Measurements from ENCODE around the gene EGFR.

Gene EGFR

GRCh38 chr7:55134359-55134725 lies 115.5 kb downstream of the EGFR start:
- Histone ChIP-seq H3K4me1 (ENCODE audit: insufficient read depth, low read length, poor library complexity, severe bottlenecking) (no peaks in the 10 kb centered on the region), H2AFZ (ENCODE audit: low read length) (no peak overlapping the region), H3K9me2 (replicated peaks; ENCODE audit: low read depth, low read length) (no peaks in the 10 kb centered on the region), H3F3A (ENCODE audit: low read depth) (no peaks in the 10 kb centered on the region), H3K4me3 (ENCODE audit: low read length, poor library complexity, severe bottlenecking) (no peak overlapping the region), H3K79me2 (ENCODE audit: insufficient read depth, low read length) (no peaks in the 10 kb centered on the region), H3K4me2 (ENCODE audit: low read depth, low read length, poor library complexity, severe bottlenecking) (no peak overlapping the region), H3K27me3 (ENCODE audit: insufficient read depth, low read length, poor library complexity, severe bottlenecking) (no peaks in the 10 kb centered on the region), H3K9me3 (ENCODE audit: insufficient read depth, low read depth, low read length) (no peaks in the 10 kb centered on the region), H3K36me3 (ENCODE audit: insufficient read depth, low read length) (no peaks in the 10 kb centered on the region), H3K9ac (ENCODE audit: low read depth, low read length, poor library complexity, severe bottlenecking) (no peak overlapping the region), H4K20me1 (ENCODE audit: insufficient read depth, low read length, poor library complexity, severe bottlenecking) (no peaks in the 10 kb centered on the region)
- TF ChIP-seq EZH2phosphoT487 (IDR thresholded peaks at IDR 0.05; ENCODE audit: borderline replicate concordance) (no peak), CTCF (conservative IDR thresholded peaks at IDR 0.05; ENCODE audit: low read length) (no peak)

- Histone ChIP-seq H3K36me3 (ENCODE audit: insufficient read depth, low read length) (no peaks in the 10 kb centered on the region), H3K4me3 (ENCODE audit: low read length, poor library complexity, severe bottlenecking) (no peak overlapping the region), H3K27me3 (ENCODE audit: insufficient read depth, low read length, poor library complexity, severe bottlenecking) (no peaks in the 10 kb centered on the region), H4K20me1 (ENCODE audit: insufficient read depth, low read length, poor library complexity, severe bottlenecking) (no peaks in the 10 kb centered on the region), H3K9me3 (ENCODE audit: insufficient read depth, low read depth, low read length) (no peaks in the 10 kb centered on the region), H2AFZ (ENCODE audit: low read length) (no peak overlapping the region), H3F3A (ENCODE audit: low read depth) (no peaks in the 10 kb centered on the region), H3K9ac (ENCODE audit: low read depth, low read length, poor library complexity, severe bottlenecking) (no peak overlapping the region), H3K9me2 (replicated peaks; ENCODE audit: low read depth, low read length) (no peaks in the 10 kb centered on the region), H3K4me1 (ENCODE audit: insufficient read depth, low read length, poor library complexity, severe bottlenecking) (no peaks in the 10 kb centered on the region), H3K79me2 (ENCODE audit: insufficient read depth, low read length) (no peaks in the 10 kb centered on the region), H3K4me2 (ENCODE audit: low read depth, low read length, poor library complexity, severe bottlenecking) (no peak overlapping the region)
- no peak for TF ChIP-seq CTCF (conservative IDR thresholded peaks at IDR 0.05; ENCODE audit: low read length)
- no peak for TF ChIP-seq EZH2phosphoT487 (IDR thresholded peaks at IDR 0.05; ENCODE audit: borderline replicate concordance)
Observed at GRCh38 chr7:55134786-55135185, 116.0 kb downstream of the EGFR start.

GRCh38 chr7:55135462-55135861 lies 116.6 kb downstream of the EGFR start:
- no peak overlapping the region for H2AFZ ChIP-seq (ENCODE audit: low read length)
- no peaks in the 10 kb centered on the region for H4K20me1 ChIP-seq (ENCODE audit: insufficient read depth, low read length, poor library complexity, severe bottlenecking)
- no peaks in the 10 kb centered on the region for H3K36me3 ChIP-seq (ENCODE audit: insufficient read depth, low read length)
- H3K9me3 ChIP-seq (ENCODE audit: insufficient read depth, low read depth, low read length), result no peaks in the 10 kb centered on the region
- H3K27me3 ChIP-seq (ENCODE audit: insufficient read depth, low read length, poor library complexity, severe bottlenecking), result no peaks in the 10 kb centered on the region
- H3K4me3 ChIP-seq (ENCODE audit: low read length, poor library complexity, severe bottlenecking), result no peak overlapping the region
- H3K79me2 ChIP-seq (ENCODE audit: insufficient read depth, low read length), result no peaks in the 10 kb centered on the region
- no peaks in the 10 kb centered on the region for H3K9me2 ChIP-seq (replicated peaks; ENCODE audit: low read depth, low read length)
- H3K4me1 ChIP-seq (ENCODE audit: insufficient read depth, low read length, poor library complexity, severe bottlenecking), result no peaks in the 10 kb centered on the region
- no peak overlapping the region for H3K9ac ChIP-seq (ENCODE audit: low read depth, low read length, poor library complexity, severe bottlenecking)
- no peak overlapping the region for H3K4me2 ChIP-seq (ENCODE audit: low read depth, low read length, poor library complexity, severe bottlenecking)
- no peak for TF ChIP-seq CTCF (conservative IDR thresholded peaks at IDR 0.05; ENCODE audit: low read length)
- TF ChIP-seq EZH2phosphoT487 (IDR thresholded peaks at IDR 0.05; ENCODE audit: borderline replicate concordance), result no peak
- no peaks in the 10 kb centered on the region for H3F3A ChIP-seq (ENCODE audit: low read depth)

Data from Loucy (cell line).